HG03354 (cell line): ENCODE results near the gene WDR77.

ENCODE experiments used
- ATAC-seq: cut with Tn5 transposase; IDR thresholded peaks from one replicate; pipeline ENCODE4 v1.9.1; 2021; ENCODE audit warnings: mild to moderate bottlenecking; ENCODE audit not compliant: unreplicated experiment, poor library complexity, severe bottlenecking

WDR77 gene

DNA sequence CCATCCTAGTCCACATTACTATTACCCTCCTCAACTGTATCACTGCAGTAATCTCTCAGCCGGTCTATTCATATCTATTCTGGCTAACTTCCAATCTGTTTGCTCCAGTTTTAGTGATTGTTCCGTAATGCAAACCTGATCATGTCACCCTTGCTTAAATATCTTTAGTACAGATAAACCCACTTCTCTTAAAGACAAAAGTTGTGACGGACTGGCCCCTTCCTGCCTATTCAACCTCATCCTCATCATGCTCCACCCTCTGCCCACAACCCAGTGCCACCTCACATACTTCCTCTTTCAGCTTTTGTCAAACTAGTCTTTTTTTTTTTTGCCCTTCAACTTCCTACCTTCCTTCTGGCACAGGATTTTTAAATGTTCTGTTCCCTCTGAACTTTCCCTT lies 22.0 kb upstream of the WDR77 start:
- no peak for ATAC-seq

DNA sequence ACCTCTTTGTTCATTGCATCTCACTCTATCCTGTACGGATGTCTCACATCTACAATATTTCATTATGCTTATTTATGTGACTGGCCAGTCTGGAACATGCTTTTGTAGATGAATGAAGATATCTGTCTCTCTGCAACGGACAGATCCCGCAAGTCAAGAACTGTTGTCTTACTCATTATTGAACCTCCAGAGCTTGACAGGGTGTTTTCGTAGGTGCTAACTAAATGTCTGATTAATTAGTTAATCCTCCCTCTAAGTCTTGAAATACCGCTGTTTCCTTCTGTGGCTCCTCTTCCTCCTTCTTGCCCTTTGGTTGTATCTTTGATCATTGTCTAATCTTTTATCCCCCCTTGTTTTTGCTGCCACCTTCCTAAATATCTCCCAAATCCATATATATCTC lies 21.5 kb upstream of the WDR77 start:
- no peak for ATAC-seq

- ATAC-seq, result no peak
Observed at GRCh38 chr1:111469539-111469938, 20.5 kb upstream of the WDR77 start.

GRCh38 chr1:111468717-111469100 lies 19.7 kb upstream of the WDR77 start:
- ATAC-seq, result no peak

DNA sequence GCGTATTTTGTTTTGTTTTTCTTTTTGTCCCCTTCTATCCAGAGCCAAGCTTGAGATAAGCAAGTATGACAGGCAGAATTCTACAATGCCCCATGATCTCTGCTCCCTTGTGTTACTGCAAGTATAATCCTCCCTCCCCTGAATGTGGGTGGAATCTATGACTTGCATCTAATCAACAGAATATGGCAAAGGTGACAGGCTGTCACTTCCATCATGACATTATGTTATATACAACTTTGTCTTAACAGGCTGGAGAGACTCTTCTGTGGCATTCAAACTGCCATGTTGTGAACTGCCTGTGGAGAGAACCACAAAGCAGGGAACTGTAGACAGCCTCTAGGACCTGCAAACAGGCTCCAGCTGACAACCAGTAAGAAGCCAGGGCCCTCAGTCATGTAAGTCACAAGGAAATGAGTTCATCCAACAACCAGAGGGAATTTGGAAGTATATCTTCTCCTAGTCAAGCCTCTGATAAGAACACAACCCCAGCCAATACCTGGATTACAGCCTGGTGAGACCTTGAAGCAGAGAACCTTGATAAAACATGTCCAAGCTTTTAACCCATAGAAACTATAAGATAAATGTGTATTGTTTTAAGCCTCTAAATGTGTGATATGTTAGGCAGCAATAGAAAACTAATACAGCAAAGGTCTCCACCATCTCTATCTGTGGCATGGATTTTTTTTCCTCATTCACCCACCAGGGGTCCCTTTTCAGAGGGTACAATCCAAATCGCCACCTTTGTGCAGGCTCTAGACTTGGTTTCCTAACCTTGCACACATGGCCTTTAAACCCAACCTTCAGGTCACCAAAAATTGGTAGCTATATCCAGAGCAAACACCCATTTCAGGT lies 19.0 kb upstream of the WDR77 start:
- ATAC-seq, result no peak

- no peak for ATAC-seq
Observed at GRCh38 chr1:111466480-111466879, 17.4 kb upstream of the WDR77 start.

DNA sequence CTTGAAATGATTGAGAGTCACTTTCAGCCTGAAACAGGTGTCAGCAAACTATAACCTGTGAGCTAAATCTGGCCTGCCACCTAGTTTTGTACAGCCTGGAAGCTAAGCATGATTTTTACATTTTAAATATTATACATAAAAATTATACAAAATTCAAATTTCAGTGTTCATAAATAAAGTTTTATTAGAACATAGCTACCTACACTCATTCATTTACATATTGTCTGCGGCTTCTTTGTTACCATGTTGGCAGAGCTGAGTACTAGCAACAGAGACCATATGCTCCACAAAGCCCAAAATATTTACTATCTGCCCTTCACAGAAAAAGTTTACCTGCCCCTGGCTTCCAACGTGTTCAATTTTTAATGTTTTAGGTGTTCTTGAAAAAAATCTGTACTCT lies 16.7 kb upstream of the WDR77 start:
- no peak for ATAC-seq

GRCh38 chr1:111463029-111463683 lies 14.1 kb upstream of the WDR77 start:
- no peak for ATAC-seq

DNA sequence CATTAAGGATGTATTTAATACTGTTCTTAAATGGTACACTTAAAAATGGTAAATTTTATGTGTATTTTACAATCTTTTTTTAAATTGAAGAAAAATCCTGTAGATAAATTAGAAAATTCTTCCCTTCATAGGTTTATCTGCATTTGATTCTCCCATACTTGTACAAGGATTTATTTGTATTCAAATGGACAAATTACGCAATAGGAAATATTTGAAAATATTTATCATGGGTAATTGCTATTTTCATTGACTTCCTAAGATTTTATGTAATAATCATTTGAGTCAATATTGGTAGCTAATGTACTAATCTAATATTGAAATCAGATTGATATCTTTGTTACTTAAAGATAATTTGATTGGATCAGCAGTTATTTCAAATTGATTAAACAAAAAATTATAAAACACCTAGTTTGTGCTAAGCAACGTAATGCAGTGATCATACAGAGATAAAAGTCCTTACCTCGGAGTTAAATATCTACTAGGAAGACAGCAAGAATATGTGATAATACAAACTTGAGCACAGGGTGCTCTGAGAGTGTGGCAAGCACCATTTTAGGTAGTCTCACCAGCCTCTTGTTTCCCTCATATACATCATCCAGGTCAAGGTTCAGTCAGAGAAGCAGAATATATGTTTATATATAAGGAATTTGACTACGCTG lies 13.4 kb upstream of the WDR77 start:
- ATAC-seq, result no peak

DNA sequence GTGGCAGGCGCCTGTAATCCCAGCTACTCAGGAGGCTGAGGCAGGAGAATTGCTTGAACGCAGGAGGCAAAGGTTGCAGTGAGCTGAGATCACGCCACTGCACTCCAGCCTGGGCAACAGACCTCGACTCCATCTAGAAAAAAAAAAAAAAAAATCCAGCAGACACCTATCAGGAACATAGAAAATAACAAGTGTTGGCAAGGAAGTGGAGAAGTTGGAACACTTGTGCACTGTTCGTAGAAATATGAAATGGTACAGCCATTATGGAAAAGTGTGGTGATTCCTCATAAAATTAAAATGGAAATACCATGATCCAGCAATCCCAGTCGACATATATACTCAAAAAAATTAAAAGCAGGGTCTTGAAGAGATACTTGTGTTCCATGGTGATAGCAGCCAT lies 12.7 kb upstream of the WDR77 start:
- ATAC-seq, result no peak

GRCh38 chr1:111455642-111456031 lies 6.6 kb upstream of the WDR77 start:
- no peak for ATAC-seq

DNA sequence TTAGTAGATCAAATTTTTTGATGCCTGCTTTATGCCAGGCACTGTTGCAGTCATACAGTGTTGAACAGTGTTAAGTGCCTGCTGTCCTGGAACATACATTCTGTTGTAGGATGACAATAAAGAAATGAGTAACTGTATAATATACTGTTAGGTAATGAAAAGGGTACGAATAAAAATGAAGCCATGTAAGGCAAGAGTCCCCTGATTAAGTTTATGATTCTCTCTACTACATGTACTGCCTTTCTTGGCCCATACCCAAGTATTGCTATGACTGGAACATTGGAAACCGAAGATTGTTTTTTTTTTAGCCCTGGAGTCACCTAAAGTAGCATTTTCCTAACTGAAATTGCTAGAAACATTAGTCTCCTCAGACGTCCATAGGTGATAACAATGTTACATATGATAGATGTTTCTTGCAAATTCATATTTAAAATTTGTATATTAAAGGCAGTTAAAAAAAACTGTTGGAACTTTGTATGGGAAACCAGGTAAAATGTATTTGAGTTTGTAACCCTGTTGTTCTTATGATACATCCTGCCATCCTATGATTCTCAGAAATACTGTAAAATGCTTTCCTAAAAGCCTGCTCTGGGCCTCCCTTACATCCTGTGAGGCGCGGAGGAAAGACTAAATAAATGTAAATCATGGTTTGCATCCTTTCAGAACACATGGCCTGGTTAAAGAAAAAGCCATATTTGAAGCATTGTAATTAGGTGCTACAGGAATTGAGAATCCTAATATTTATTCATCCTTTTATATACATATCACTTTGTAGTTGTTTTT lies 6.0 kb upstream of the WDR77 start:
- no peak for ATAC-seq

DNA sequence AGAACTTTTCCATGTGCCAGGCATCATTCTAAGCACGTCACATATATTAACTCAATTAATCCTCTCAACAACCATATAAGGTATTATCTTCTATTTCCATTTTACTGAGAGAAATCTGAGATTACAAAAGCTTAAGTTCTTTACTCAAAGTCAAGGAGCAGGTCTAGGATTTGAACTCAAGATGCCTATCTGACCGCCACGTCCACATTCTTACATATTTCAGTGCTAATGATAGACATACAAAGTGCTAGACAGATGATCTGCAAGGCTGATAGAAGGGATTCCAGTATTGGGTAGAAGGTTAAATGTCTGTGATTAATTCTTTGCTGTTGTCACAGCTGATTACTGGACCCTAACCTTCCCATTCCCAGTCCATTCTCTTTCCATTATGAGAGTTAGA lies 4.7 kb upstream of the WDR77 start:
- ATAC-seq, result no peak

- no peak for ATAC-seq
Observed at GRCh38 chr1:111452581-111452980, 3.5 kb upstream of the WDR77 start.

DNA sequence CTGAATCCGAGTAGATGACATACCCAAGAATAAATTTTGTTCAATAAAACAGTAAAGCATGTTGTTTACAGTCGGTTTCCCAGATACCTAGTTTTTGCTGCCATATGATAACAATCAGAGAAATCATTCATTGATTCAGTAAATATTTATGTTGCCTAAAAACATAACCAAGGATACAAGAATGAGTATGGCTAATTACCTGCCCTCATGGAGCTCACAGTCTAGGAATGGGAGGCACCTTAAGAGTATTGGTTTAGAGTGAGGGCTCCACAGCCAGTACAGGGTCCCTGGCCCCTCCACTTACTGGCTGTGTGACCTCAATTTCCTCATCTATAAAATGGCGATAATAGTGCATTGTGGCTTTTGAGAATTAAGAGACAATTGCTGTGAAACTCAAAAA lies 1.1 kb upstream of the WDR77 start:
- ATAC-seq, result no peak

DNA sequence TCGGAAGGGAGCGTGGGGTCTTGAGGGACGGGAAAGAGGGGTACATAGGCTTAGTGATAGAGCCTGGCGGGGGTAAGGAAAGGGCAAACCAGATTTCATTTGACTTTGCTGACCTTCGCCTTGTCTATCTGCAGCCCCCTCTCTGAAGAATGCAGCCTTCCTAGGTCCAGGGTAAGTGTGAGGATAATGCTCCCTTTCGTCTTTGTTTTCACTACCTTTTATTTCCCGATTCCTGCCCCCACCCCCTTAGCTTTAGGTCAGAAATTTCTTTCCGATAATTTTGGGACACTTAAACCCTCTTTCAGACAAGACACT lies 604 bp upstream of the WDR77 start:
- no peak for ATAC-seq

GRCh38 chr1:111448482-111448917 lies 556 bp downstream of the WDR77 start:
- no peak for ATAC-seq

GRCh38 chr1:111446967-111447892 lies 1.8 kb downstream of the WDR77 start:
- ATAC-seq, result no peak

GRCh38 chr1:111446546-111446945 lies 2.5 kb downstream of the WDR77 start:
- no peak for ATAC-seq
